Measurements from ENCODE around the gene BAMBI.

DNA sequence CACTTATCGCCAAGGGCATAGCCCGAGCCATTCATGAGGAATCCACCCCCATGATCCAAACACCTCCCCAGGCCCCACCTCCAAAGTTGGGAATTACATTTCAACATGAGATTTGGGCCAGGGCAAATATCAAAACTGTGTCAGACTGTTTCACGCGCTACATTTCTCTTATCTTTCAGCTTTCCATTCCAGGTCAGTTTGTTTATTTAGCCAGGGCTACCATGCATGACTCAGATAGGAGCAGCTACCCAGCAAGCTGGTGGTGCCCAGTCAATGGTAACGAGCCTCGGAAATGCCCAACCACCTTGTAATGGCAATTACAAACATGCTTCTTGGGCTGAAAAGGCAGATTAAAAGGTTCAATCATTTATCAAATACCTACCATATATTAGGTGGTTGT is 43.6 kb upstream of the BAMBI start:
- no peak for TF ChIP-seq EZH2 (IDR thresholded peaks at IDR 0.05; ENCODE audit: borderline replicate concordance, low read depth, low read length, severe bottlenecking)
- TF ChIP-seq, protein P1, sequence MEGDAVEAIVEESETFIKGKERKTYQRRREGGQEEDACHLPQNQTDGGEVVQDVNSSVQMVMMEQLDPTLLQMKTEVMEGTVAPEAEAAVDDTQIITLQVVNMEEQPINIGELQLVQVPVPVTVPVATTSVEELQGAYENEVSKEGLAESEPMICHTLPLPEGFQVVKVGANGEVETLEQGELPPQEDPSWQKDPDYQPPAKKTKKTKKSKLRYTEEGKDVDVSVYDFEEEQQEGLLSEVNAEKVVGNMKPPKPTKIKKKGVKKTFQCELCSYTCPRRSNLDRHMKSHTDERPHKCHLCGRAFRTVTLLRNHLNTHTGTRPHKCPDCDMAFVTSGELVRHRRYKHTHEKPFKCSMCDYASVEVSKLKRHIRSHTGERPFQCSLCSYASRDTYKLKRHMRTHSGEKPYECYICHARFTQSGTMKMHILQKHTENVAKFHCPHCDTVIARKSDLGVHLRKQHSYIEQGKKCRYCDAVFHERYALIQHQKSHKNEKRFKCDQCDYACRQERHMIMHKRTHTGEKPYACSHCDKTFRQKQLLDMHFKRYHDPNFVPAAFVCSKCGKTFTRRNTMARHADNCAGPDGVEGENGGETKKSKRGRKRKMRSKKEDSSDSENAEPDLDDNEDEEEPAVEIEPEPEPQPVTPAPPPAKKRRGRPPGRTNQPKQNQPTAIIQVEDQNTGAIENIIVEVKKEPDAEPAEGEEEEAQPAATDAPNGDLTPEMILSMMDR (IDR thresholded peaks at IDR 0.05; ENCODE audit: borderline replicate concordance, extremely low read depth, low read length, poor library complexity, severe bottlenecking), result no peak

Measured in DND-41 (cell line).